NB4 (cell line): Measurements from ENCODE around the gene PLN.

Experiments
- CTCF ChIP-seq: IDR thresholded peaks from one replicate; pipeline ENCODE4 v1.5.1; 2012; ENCODE audit warnings: low read depth, low read length
- POLR2A ChIP-seq: IDR thresholded peaks from 2 replicates; pipeline ENCODE4 v1.6.1; 2011; ENCODE audit warnings: mild to moderate bottlenecking; ENCODE audit not compliant: insufficient read length; ENCODE audit errors: extremely low read depth

DNA sequence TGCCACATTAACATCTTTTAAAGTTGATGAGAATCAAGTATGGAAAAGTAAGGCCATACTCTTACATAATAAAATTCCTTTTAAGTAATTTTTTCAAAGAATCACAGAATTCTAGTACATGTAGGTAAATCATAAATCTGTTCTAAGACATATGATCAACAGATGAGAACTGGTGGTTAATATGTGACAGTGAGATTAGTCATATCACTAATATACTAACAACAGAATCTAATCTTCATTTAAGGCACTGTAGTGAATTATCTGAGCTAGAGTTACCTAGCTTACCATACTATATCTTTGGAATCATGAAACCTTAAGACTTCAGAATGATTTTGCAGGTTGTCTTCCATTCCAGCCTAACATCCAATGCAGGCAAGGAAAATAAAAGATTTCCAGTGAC, 11.6 kb downstream of the PLN start:
- TF ChIP-seq CTCF (no peak), POLR2A (no peak)
